ENCODE data around the gene IFITM1.

DNA sequence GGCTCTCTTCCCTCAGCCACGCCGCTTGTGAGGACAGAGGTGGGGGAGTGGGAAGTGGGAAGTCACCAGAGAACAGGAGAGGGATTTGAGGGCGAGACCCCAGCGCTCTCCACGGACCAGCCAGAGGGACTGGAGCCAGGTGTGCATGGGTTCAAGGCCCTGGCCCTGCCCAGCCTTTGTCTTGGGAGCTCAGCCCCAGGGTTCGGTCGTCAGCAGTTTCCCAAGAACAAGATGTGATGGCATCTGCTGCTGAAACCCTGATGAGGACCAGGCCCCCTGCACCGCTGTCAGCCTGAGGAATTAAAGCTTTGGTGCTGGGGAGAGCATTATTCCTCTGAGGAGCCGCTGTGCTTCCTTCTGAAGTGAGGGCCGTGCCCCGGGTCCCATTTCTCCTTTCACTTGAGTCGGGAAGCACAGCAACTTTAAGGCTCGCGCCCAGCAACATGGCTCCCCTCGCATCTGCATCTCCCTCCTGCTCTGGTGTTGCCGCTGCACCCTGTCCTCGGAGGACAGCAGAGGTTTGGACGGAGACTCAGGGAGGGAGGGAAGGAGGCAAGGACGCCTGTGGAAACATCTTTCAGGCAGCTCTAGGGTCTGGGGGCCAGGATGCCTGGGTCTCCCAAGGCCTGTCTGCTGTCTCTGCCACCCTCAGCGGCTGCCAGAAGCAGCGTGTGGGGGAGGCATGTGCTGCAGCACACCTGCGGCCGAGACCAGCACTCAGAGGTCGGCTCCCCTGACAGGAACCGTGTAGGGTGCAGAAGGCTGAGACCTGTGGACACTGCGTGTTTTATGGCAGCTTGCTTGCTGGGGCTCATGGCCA lies 18.3 kb upstream of the IFITM1 start:
- TF ChIP-seq, protein P1, sequence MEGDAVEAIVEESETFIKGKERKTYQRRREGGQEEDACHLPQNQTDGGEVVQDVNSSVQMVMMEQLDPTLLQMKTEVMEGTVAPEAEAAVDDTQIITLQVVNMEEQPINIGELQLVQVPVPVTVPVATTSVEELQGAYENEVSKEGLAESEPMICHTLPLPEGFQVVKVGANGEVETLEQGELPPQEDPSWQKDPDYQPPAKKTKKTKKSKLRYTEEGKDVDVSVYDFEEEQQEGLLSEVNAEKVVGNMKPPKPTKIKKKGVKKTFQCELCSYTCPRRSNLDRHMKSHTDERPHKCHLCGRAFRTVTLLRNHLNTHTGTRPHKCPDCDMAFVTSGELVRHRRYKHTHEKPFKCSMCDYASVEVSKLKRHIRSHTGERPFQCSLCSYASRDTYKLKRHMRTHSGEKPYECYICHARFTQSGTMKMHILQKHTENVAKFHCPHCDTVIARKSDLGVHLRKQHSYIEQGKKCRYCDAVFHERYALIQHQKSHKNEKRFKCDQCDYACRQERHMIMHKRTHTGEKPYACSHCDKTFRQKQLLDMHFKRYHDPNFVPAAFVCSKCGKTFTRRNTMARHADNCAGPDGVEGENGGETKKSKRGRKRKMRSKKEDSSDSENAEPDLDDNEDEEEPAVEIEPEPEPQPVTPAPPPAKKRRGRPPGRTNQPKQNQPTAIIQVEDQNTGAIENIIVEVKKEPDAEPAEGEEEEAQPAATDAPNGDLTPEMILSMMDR (optimal IDR thresholded peaks at IDR 0.05 in 1 of 3, IDR thresholded peaks at IDR 0.05 in 1 of 3, conservative IDR thresholded peaks at IDR 0.05 in 1 of 3; ENCODE audit: extremely low read depth in 1 of 3, insufficient read depth in 2 of 3, low read length in 3 of 3), result no peak
- TF ChIP-seq EZH2 (IDR thresholded peaks at IDR 0.05; ENCODE audit: low read length), result no peak

Measured in keratinocyte (primary cell).